CD4-positive, alpha-beta T cell treated with Interferon alpha-2 for 1 hour (primary cell): ENCODE data around the gene IMMT.
A peak's percentile ranks its signal among the peaks of the same experiment; 100 is the strongest.

Experiments used
- DNase-seq, 2 donors: peaks; one replicate each; pipeline ENCODE4 v3.0.0-alpha.2; 2020 to 2022

Gene IMMT

GRCh38 chr2:86199834-86200177 lies 4.5 kb upstream of the IMMT start:
- no peak for DNase-seq

DNA sequence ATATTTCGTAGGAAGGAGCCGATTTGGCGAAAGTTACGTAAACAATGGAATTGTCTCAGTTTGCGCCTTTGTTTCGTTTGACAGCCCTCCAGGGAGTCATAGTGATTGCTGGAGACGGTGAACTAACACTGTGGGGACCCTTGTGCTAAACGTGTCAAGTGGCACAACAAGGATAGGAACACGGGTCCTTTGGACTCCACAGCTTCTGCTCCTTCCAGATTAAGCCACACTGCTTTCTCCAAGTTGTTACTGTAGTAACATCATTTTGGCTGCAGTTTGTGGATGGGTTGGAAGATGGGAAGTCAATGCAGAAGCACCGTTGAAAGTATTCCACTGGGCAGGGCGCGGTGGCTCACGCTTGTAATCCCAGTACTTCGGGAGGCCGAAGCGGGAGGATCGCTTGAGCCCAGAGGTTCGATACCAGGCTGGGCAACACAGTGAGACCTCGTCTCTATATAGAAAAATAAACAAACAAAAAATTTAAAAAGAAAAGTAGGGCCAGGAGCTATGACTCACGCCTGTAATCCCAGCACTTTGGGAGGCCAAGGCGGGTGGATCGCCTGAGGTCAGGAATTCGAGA lies 636 bp upstream of the IMMT start:
- no peak for DNase-seq

GRCh38 chr2:86194751-86195054 lies 559 bp downstream of the IMMT start:
- no peak for DNase-seq

GRCh38 chr2:86193901-86194567 lies 1.2 kb downstream of the IMMT start:
- DNase-seq = no peak

- DNase-seq = no peak
These were observed 5.4 kb downstream of the IMMT start for GRCh38 chr2:86189782-86190416.

- DNase-seq = no peak
These were observed 8.8 kb downstream of the IMMT start for GRCh38 chr2:86186431-86186830.

- DNase-seq = peak in 1 of 2 donors; percentile 71
These were observed 9.6 kb downstream of the IMMT start for GRCh38 chr2:86185517-86186212.

DNA sequence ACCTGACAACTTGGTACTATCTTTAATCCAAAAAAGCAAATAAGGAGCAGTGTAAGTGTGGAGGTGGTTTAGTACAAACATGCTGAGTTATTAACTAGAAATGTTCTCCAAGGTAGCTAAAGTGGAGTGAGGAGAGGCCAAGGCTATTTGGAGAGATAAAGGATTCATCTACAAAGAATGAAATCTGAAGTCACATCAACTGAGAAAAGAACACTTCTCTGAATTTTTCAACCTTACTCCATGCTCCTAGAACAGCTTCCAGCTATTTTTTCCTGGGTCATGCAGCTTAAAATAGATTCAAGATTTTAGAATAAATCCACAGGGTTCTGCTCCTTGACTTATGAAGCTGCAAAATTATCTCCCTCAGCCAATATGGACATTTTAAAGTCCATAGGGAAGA lies 18.7 kb downstream of the IMMT start:
- no peak for DNase-seq

- no peak for DNase-seq
These were observed 19.4 kb downstream of the IMMT start for GRCh38 chr2:86175828-86176227.

DNA sequence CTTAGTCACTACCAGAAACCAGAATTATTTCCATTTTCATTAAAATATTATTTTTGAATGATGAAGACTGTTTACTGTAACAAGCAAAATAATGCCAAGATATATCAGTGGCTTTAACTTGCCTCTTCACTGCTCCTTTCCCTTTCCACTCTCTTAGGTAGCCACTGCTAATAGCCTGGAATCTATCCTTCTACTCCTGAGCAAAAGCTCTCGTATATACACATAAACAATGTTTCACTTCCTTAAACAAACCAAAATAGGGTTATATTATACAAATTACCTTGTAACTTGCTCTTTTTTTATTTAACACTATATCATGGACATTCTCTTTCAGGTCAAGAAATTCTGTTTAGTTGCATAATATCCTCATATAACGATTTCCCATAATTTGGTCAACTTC lies 20.8 kb downstream of the IMMT start:
- no peak for DNase-seq

DNA sequence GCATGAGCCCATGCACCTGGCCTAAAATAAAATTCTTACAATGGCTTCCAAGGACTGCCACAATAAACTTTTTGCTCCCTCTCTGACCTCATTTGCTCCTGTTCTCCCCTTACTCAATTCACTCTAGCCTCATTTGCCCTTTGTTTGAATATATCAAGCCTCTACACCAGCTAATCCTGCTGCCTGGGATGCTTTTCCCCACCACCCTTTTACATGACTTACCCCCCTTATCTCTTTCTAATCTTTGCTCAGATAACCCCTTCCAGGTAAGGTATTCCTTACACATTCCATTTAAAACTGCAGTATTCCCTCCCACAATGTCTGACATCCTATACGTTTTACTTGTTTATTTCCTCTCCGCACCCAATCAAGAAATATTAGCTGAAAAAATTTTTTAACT lies 22.7 kb downstream of the IMMT start:
- no peak for DNase-seq

GRCh38 chr2:86171295-86171694 lies 24.0 kb downstream of the IMMT start:
- DNase-seq = no peak

DNA sequence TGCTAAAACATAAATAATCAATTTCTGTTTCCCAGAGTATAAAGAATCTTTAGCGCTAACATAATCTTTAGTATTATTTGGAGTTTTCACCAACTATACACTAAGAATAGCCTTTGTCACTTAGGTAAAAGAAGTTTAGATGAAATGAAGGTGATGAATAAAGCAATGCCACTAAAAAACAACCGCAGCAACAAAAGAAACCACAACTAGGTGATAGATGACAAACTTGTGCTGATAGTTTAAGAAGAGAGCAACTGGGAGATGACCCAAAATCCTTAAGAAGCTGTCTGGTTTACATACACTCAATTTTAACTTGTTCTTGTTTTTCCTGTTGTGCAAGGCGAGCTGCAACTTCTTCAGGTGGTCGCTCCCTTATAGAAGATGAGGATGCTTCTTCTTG lies 24.8 kb downstream of the IMMT start:
- DNase-seq = no peak

GRCh38 chr2:86160156-86160952 lies 34.9 kb downstream of the IMMT start:
- no peak for DNase-seq

GRCh38 chr2:86158286-86158685 lies 37.0 kb downstream of the IMMT start:
- no peak for DNase-seq

DNA sequence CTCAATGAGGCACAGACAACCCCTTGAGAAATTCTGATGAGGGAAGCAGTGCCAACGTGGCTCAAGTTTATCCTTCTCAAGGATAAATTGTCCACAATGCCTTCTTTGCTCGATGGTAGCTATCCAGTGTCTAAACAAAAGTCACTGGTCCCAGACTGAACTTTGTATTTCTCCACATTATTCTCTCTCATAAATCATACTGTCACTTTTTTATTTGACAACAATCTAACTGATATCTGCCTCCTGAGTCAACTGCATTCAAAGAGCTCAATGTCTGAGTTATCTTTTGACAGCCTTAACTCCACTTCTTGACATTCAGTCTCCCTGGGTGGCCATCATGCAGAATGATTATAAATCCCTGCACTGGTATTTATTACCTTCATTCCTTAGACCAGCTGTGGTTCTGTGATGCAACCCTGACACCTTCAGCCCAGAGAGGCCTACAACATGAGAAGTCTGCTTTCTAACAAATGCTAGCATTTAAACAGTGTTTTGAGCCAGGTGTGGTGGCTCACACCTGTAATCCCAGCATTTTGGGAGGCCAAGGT lies 38.2 kb downstream of the IMMT start:
- DNase-seq = no peak

DNA sequence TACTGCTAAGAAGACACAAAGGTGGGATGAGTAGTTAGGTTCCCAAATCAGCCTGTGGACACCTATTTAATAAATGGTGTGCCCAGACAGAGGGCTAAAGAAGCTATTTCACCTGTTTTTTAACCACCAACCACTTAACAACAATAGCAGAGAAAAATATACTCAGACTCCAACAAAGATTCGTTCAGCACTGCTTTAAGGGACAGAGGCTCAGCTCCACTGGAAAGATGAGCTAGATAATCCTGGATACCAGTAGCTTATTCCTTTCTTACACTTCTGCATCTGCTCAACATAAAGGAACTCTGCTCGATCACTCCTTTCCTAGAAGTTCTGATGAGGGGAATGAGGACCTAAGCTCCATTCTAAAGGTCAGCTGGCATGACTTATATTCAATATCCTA lies 44.8 kb downstream of the IMMT start:
- no peak for DNase-seq

GRCh38 chr2:86147793-86148192 lies 47.5 kb downstream of the IMMT start:
- no peak for DNase-seq

DNA sequence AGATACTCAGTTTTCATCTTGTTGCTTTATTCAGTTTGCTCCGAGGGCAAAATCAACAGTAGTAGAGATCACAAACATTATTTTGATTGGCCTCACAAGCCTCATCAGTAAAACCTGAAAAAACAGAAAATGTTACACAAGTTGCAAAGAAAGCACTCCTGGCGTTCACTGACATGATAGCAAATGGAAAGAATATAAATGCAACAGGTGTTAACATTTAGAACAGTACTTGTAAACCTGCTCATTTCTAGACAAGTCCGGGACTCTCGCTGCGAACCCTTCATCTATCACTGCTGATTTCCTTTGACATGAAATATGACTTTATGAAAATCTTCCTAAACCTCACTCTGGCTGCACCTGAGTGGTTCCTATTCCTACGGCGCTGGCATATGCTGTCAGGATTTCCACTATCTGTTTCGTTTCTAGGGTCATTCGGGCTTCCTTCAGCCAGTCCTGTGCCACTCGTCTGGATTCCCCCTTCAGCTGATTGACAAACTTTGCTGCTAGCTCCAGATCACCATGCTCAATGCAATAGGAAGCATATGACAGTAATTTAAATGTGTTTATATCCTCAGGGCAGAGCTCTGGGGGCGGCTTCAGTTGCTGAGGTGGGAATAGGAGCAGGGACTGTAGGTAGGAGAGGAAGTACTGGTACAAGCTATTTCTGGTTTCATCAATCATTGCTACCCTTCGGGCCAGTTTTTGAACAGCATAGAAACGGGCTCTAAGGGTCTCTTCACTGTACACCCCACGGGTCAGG lies 51.2 kb downstream of the IMMT start:
- no peak for DNase-seq

DNA sequence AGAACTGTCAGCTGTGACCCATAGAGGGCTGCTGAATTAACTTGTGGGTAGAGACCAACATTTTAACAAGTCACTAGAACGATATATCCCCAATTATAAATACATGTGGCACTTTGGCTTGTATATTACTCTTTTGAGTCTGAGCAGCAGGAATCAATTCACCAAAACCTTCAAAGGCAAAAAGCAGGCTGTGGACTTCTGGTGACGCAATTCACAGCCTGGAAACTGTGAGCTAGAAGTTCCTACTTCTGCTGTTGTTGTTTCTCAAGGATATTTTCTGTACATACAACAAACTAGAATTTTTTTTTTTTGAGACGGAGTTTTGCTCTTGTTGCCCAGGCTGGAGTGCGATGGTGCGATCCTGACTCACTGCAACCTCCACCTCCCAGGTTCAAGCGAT lies 52.0 kb downstream of the IMMT start:
- no peak for DNase-seq

DNA sequence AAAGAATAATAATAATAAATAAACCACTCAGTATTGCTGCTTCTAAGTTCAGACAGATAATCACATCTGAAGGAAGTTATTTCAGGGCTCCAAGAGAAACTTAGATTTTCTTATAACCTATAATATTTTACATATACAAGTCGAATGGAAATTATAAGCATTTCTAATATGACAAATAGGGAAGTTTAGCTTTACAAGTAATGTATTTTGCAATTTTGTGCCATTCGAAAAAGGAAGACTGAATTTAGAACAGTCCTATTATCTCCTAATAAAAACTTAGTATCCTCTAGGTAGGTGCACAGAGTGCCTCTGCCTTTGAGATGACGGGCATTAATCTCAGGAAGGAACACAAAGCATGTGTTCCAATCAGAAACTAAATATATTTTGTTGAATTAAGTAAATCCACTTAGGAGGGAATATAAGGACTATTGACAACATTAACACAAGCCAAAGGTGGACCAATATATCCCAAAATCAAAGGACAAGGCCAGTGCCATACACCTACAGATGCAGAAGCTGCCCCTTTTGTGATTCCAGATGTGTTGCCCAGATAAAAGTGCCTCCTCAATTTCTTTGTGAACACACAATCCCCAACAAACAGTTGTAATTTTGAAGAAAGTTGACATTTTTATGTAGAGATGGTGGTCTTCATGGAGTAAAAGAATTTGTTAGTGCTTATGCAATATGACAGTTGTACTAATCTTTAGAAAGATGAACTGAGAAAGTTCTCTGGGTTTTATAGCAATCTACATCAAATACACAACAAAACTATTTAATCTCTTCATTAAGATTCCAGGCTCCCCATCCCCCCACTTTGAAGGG lies 52.6 kb downstream of the IMMT start:
- DNase-seq = no peak
